Stomach (tissue), 9 donors: ENCODE measurements around the gene TMEM213. TPM values are rescaled to one million over a fixed set of nuclear protein-coding genes. Genes with fewer than 3 reads are reported as not detected.

ENCODE experiments used
- DNase-seq, 2 donors: peaks; one replicate each; pipeline versions ENCODE4 v3.0.0 to v3.0.0-alpha.2; 2013 to 2019
- H3K27ac ChIP-seq, 5 donors: fragments of 200-600 bp in 4 of 5; sonication (generic) in 4 of 5; one replicate each; pipeline ENCODE4 v1.5.1; 2013 to 2019; ENCODE audit warnings: mild to moderate bottlenecking in 1 of 5, moderate library complexity in 1 of 5
- H3K27me3 ChIP-seq, 3 donors: fragments of 200-600 bp; sonication (generic); one replicate each; pipeline ENCODE4 v1.5.1; 2017 to 2019; ENCODE audit warnings: mixed run types in 1 of 3
- H3K36me3 ChIP-seq, 4 donors: fragments of 200-600 bp; sonication (generic); 1 replicate in 3 of 4; 2 replicates in 1 of 4; pipeline ENCODE4 v1.5.1; 2016 to 2019
- H3K4me1 ChIP-seq, 4 donors: fragments of 200-600 bp; sonication (generic); one replicate each; pipeline ENCODE4 v1.5.1; 2016 to 2019
- H3K4me3 ChIP-seq, 4 donors: fragments of 200-600 bp; sonication (generic) in 3 of 4; one replicate each; pipeline ENCODE4 v1.5.1; 2016 to 2019; ENCODE audit warnings: mild to moderate bottlenecking in 1 of 4
- H3K9me3 ChIP-seq, 4 donors: fragments of 200-600 bp; sonication (generic); one replicate each; pipeline ENCODE4 v1.5.1; 2016 to 2019
- CTCF ChIP-seq, 7 experiments: fragments of 450-650 bp in 4 of 7; fragments of 200-600 bp in 3 of 7; sonication (generic) in 3 of 7; IDR thresholded peaks; one replicate each; pipeline ENCODE4 v1.5.1; 2016 to 2019; ENCODE audit warnings: antibody characterized with exemption in 7 of 7, control low read depth in 2 of 7, mild to moderate bottlenecking in 1 of 7
- EP300 ChIP-seq: sonication (generic); formaldehyde crosslinking; IDR thresholded peaks from one replicate; pipeline ENCODE4 v1.6.1; 2017; ENCODE audit warnings: antibody characterized with exemption
- POLR2A ChIP-seq, 4 donors: fragments of 450-650 bp; IDR thresholded peaks; one replicate each; pipeline ENCODE4 v1.6.1; 2016; ENCODE audit warnings: antibody characterized with exemption in 4 of 4, control low read depth in 2 of 4, mild to moderate bottlenecking in 1 of 4, moderate library complexity in 1 of 4
- POLR2AphosphoS5 ChIP-seq, 3 donors: sonication (generic); formaldehyde crosslinking; IDR thresholded peaks; one replicate each; pipeline ENCODE4 v1.6.1; 2016; ENCODE audit warnings: antibody characterized with exemption in 3 of 3
- WGBS, 5 donors: extraction: QIAGEN DNeasy Blood & Tissue Kit in 3 of 5; methylation state at CpG; one replicate each; pipeline versions ENCODE4 v1.1.5 to v1.1.7; 2013 to 2018; 5-methylcytosine and 5-hydroxymethylcytosine counted together
- intact Hi-C: fragments of 100-400 bp; cut with DNase I; formaldehyde crosslinking; loops from one replicate; pipeline ENCODE4 v1.15.1; 2023; ENCODE audit warnings: low total_unique reads
- polyA plus RNA-seq, 3 donors: library from polyadenylated mRNA; stranded (reverse); fragments of 200-250 nt; gene quantifications; one replicate each; pipeline ENCODE4 v1.2.3, GENCODE V29; 2013
- total RNA-seq, 5 donors: library from RNA; depleted of rRNA; stranded (reverse); fragments of >200 nt; gene quantifications; one replicate each; pipeline versions ENCODE4 v1.1.0 to v1.2.3, GENCODE V29; 2014 to 2016
- donor health status: healthy with polysubstance abuse.
- donor health status: Bipolar disorder and iron deficiency.
- donor health status: healthy.

TMEM213 gene
- total and polyA plus RNA-seq, 8 donors = 0.08 TPM; not detected in 7

- Histone ChIP-seq H3K9me3 (peaks cover 0 to 6% (median 0%) of the 10 kb centered on the region in 4 donors), H3K4me1 (no peaks in the 10 kb centered on the region), H3K27me3 (no peaks in the 10 kb centered on the region), H3K4me3 (no peak overlapping the region), H3K36me3 (no peaks in the 10 kb centered on the region), H3K27ac (no peak overlapping the region)
- WGBS, 5 donors = 22 to 52% (median 46%) methylated on average over 2 of the region's 2 CpGs
- DNase-seq = no peak
- intact Hi-C loops = no loop called here
- no peak for TF ChIP-seq CTCF (IDR thresholded peaks at IDR 0.05)
- no peak for TF ChIP-seq POLR2AphosphoS5 (IDR thresholded peaks at IDR 0.05)
- TF ChIP-seq EP300 = no peak
Measured at GRCh38 chr7:138828302-138828701, 30.5 kb downstream of the TMEM213 start.

GRCh38 chr7:138829335-138829734 lies 31.5 kb downstream of the TMEM213 start:
- Histone ChIP-seq H3K27ac (no peak overlapping the region), H3K27me3 (no peaks in the 10 kb centered on the region), H3K4me3 (no peak overlapping the region), H3K36me3 (peaks cover 0 to under 1% (median 0%) of the 10 kb centered on the region in 4 donors), H3K9me3 (peaks cover 0 to 6% (median 0%) of the 10 kb centered on the region in 4 donors), H3K4me1 (no peaks in the 10 kb centered on the region)
- 86 to 93% (median 88%) methylated on average over 11 of the region's 11 CpGs for WGBS, 5 donors
- DNase-seq = no peak
- TF ChIP-seq CTCF (IDR thresholded peaks at IDR 0.05) = no peak
- no peak for TF ChIP-seq POLR2AphosphoS5 (IDR thresholded peaks at IDR 0.05)
- no peak for TF ChIP-seq POLR2A (IDR thresholded peaks at IDR 0.05)
- TF ChIP-seq EP300 = no peak
- intact Hi-C loops = no loop called here

- 91 to 94% (median 92%) methylated on average over 10 of the region's 10 CpGs for WGBS, 5 donors
- no peak for TF ChIP-seq POLR2A (IDR thresholded peaks at IDR 0.05)
- TF ChIP-seq EP300 = no peak
- TF ChIP-seq CTCF (IDR thresholded peaks at IDR 0.05) = no peak
- TF ChIP-seq POLR2AphosphoS5 (IDR thresholded peaks at IDR 0.05) = no peak
- DNase-seq = no peak
- Histone ChIP-seq H3K4me1 (no peaks in the 10 kb centered on the region), H3K27me3 (no peaks in the 10 kb centered on the region), H3K27ac (no peak overlapping the region), H3K9me3 (no peaks in the 10 kb centered on the region), H3K36me3 (peaks cover 6 to 24% (median 14%) of the 10 kb centered on the region in 4 donors), H3K4me3 (no peak overlapping the region)
- intact Hi-C loops = no loop called here
Measured at GRCh38 chr7:138832966-138833365, 35.2 kb downstream of the TMEM213 start.

GRCh38 chr7:138833596-138833995 lies 35.8 kb downstream of the TMEM213 start:
- H3K9me3 ChIP-seq = no peaks in the 10 kb centered on the region
- no peak overlapping the region for H3K4me3 ChIP-seq
- H3K4me1 ChIP-seq = no peaks in the 10 kb centered on the region
- peaks cover 6 to 28% (median 17%) of the 10 kb centered on the region in 4 donors for H3K36me3 ChIP-seq
- WGBS, 5 donors = 59 to 76% (median 74%) methylated on average over 5 of the region's 5 CpGs
- no peak for DNase-seq
- H3K27me3 ChIP-seq = no peaks in the 10 kb centered on the region
- no peak overlapping the region for H3K27ac ChIP-seq
- TF ChIP-seq CTCF (IDR thresholded peaks at IDR 0.05) (no peak), POLR2AphosphoS5 (IDR thresholded peaks at IDR 0.05) (no peak), EP300 (no peak), POLR2A (IDR thresholded peaks at IDR 0.05) (no peak)
- intact Hi-C loops = no loop called here
